ENCODE measurements around the gene CHL1.

CHL1 gene

GRCh38 chr3:297585-297984 lies 101.0 kb downstream of the CHL1 start:
- TF ChIP-seq CTCF (conservative IDR thresholded peaks at IDR 0.05) (no peak), ZFX (IDR thresholded peaks at IDR 0.05) (no peak)
- H3K27ac ChIP-seq = no peak overlapping the region

GRCh38 chr3:299590-300301 lies 103.2 kb downstream of the CHL1 start:
- no peak overlapping the region for H3K27ac ChIP-seq
- no peak for TF ChIP-seq ZFX (IDR thresholded peaks at IDR 0.05)
- no peak for TF ChIP-seq CTCF (conservative IDR thresholded peaks at IDR 0.05)

GRCh38 chr3:307182-307581 lies 110.6 kb downstream of the CHL1 start:
- H3K27ac ChIP-seq = no peak overlapping the region
- TF ChIP-seq CTCF (conservative IDR thresholded peaks at IDR 0.05) = no peak
- no peak for TF ChIP-seq ZFX (IDR thresholded peaks at IDR 0.05)

- H3K27ac ChIP-seq = no peak overlapping the region
- no peak for TF ChIP-seq CTCF (conservative IDR thresholded peaks at IDR 0.05)
- TF ChIP-seq ZFX (IDR thresholded peaks at IDR 0.05) = no peak
Measured at GRCh38 chr3:308597-309321, 112.2 kb downstream of the CHL1 start.

- no peak overlapping the region for H3K27ac ChIP-seq
- no peak for TF ChIP-seq CTCF (conservative IDR thresholded peaks at IDR 0.05)
- no peak for TF ChIP-seq ZFX (IDR thresholded peaks at IDR 0.05)
Measured at GRCh38 chr3:312160-312733, 115.7 kb downstream of the CHL1 start.

- H3K27ac ChIP-seq = no peak overlapping the region
- TF ChIP-seq ZFX (IDR thresholded peaks at IDR 0.05) (no peak), CTCF (conservative IDR thresholded peaks at IDR 0.05) (no peak)
Measured at GRCh38 chr3:312911-313310, 116.3 kb downstream of the CHL1 start.

- no peak for TF ChIP-seq ZFX (IDR thresholded peaks at IDR 0.05)
- TF ChIP-seq CTCF (conservative IDR thresholded peaks at IDR 0.05) = no peak
- no peak overlapping the region for H3K27ac ChIP-seq
Measured at GRCh38 chr3:317012-317411, 120.4 kb downstream of the CHL1 start.

Measured in C4-2B (cell line).